Measurements from ENCODE around the gene AUTS2. TPM values are rescaled to one million over a fixed set of nuclear protein-coding genes. Genes with fewer than 3 reads are reported as not detected.

AUTS2 gene
- polyA plus RNA-seq, 1 donor (not counting 4 experiments of a cell fraction or from before 2014, with no cell fraction given) = 4.7 TPM

DNA sequence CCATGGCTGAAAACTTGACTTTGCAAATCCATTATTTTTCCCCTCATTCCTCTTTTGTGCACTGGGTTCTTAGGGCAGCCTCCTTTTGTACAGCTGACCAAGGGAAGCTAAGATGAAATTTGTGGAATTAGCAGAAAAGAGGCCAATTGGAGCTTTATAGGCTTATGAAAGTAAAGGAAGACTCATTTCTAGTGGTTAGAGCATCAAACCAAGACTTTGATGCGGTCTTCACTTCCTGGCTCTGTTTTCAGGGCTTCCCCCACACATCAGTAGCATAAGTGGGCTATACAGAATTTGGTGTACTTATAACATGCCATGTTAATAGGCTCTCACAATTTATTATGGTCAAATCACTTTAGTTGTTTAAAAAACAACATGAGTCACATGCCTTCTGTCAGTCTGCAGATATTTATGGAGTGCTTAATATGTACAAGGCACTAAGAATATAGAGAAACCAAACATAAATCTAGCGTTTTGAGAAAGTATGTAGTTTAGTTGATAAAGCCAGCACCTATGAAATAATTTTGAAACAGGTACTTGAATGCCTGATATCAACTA lies 5.7 kb downstream of the AUTS2 start:
- no peaks in the 10 kb centered on the region for H3K79me2 ChIP-seq (ENCODE audit: control insufficient read depth, insufficient read depth, low read length)
- FAIRE-seq (no peak), DNase-seq (ENCODE audit: low read depth, low spot score) (no peak)
- TF ChIP-seq EZH2 (IDR thresholded peaks at IDR 0.05; ENCODE audit: low read length) = no peak
- TF ChIP-seq, protein P1, sequence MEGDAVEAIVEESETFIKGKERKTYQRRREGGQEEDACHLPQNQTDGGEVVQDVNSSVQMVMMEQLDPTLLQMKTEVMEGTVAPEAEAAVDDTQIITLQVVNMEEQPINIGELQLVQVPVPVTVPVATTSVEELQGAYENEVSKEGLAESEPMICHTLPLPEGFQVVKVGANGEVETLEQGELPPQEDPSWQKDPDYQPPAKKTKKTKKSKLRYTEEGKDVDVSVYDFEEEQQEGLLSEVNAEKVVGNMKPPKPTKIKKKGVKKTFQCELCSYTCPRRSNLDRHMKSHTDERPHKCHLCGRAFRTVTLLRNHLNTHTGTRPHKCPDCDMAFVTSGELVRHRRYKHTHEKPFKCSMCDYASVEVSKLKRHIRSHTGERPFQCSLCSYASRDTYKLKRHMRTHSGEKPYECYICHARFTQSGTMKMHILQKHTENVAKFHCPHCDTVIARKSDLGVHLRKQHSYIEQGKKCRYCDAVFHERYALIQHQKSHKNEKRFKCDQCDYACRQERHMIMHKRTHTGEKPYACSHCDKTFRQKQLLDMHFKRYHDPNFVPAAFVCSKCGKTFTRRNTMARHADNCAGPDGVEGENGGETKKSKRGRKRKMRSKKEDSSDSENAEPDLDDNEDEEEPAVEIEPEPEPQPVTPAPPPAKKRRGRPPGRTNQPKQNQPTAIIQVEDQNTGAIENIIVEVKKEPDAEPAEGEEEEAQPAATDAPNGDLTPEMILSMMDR (optimal IDR thresholded peaks at IDR 0.05 in 1 of 3, IDR thresholded peaks at IDR 0.05 in 1 of 3, conservative IDR thresholded peaks at IDR 0.05 in 1 of 3; ENCODE audit: extremely low read depth in 1 of 3, insufficient read depth in 2 of 3, low read length in 3 of 3) = no peak
- H2AFZ ChIP-seq (ENCODE audit: control insufficient read depth, low read length) = no peak overlapping the region
- no peak overlapping the region for H3K4me2 ChIP-seq (ENCODE audit: control insufficient read depth, extremely low read depth, insufficient read depth, low read depth, low read length)
- no peaks in the 10 kb centered on the region for H3K9me1 ChIP-seq (ENCODE audit: control insufficient read depth, extremely low read depth, insufficient read depth, low read length)
- H3K4me3 ChIP-seq (ENCODE audit: control insufficient read depth in 2 of 3, extremely low read depth in 1 of 3, insufficient read depth in 2 of 3, low read depth in 1 of 3, low read length in 3 of 3) = no peak overlapping the region
- dilution Hi-C loops (cut with MboI; ENCODE audit: extremely low pct_ligation_motif_present, low sequenced_read_pairs) = no loop called here
- H3K9me3 ChIP-seq (ENCODE audit: control insufficient read depth, low read depth, low read length) = no peaks in the 10 kb centered on the region
- H3K9ac ChIP-seq (ENCODE audit: control insufficient read depth, extremely low read depth, insufficient read depth, low read length) = no peak overlapping the region
- H3K4me1 ChIP-seq (ENCODE audit: control insufficient read depth, extremely low read depth, insufficient read depth, low read length) = peaks cover 3% of the 10 kb centered on the region
- H3K27me3 ChIP-seq (ENCODE audit: control insufficient read depth, extremely low read depth, insufficient read depth, low read length) = peaks cover 32% of the 10 kb centered on the region
- no peak overlapping the region for H3K27ac ChIP-seq (ENCODE audit: control insufficient read depth, insufficient read depth, low read length)
- H3K36me3 ChIP-seq (ENCODE audit: control insufficient read depth in 2 of 2, extremely low read depth in 1 of 2, insufficient read depth in 2 of 2, low read length in 2 of 2) = no peaks in the 10 kb centered on the region
- no peaks in the 10 kb centered on the region for H4K20me1 ChIP-seq (ENCODE audit: control insufficient read depth, extremely low read depth, insufficient read depth, low read length)

DNA sequence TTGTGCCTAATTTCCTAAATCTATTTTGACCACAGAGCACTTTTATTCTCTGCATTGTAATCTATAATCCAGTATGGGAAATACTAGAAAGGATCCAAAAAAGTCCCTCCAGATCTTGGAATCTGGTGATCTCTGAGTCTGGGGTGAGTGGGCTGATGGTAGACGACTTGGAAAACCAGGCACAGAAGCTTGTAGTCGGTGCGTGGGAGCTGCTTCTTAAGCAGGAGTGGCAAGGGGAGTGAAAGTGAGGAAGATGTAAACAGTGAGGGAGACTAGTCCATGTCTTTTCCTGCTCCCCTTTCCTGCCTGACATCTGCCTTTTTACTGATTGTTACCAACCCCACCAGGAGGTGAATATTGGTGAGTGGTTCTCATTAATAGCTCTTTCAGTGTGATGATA lies 6.8 kb downstream of the AUTS2 start:
- H3K9me1 ChIP-seq (ENCODE audit: control insufficient read depth, extremely low read depth, insufficient read depth, low read length) = no peaks in the 10 kb centered on the region
- no peak overlapping the region for H2AFZ ChIP-seq (ENCODE audit: control insufficient read depth, low read length)
- DNase-seq (ENCODE audit: low read depth, low spot score) = no peak
- H3K4me2 ChIP-seq (ENCODE audit: control insufficient read depth, extremely low read depth, insufficient read depth, low read depth, low read length) = no peak overlapping the region
- FAIRE-seq = no peak
- no peaks in the 10 kb centered on the region for H4K20me1 ChIP-seq (ENCODE audit: control insufficient read depth, extremely low read depth, insufficient read depth, low read length)
- H3K27me3 ChIP-seq (ENCODE audit: control insufficient read depth, extremely low read depth, insufficient read depth, low read length) = peaks cover 23% of the 10 kb centered on the region
- no peak for TF ChIP-seq EZH2 (IDR thresholded peaks at IDR 0.05; ENCODE audit: low read length)
- TF ChIP-seq, protein P1 (optimal IDR thresholded peaks at IDR 0.05 in 1 of 3, IDR thresholded peaks at IDR 0.05 in 1 of 3, conservative IDR thresholded peaks at IDR 0.05 in 1 of 3; ENCODE audit: extremely low read depth in 1 of 3, insufficient read depth in 2 of 3, low read length in 3 of 3) = no peak
- no peaks in the 10 kb centered on the region for H3K79me2 ChIP-seq (ENCODE audit: control insufficient read depth, insufficient read depth, low read length)
- no peak overlapping the region for H3K4me3 ChIP-seq (ENCODE audit: control insufficient read depth in 2 of 3, extremely low read depth in 1 of 3, insufficient read depth in 2 of 3, low read depth in 1 of 3, low read length in 3 of 3)
- no peaks in the 10 kb centered on the region for H3K4me1 ChIP-seq (ENCODE audit: control insufficient read depth, extremely low read depth, insufficient read depth, low read length)
- no peaks in the 10 kb centered on the region for H3K9me3 ChIP-seq (ENCODE audit: control insufficient read depth, low read depth, low read length)
- dilution Hi-C loops (cut with MboI; ENCODE audit: extremely low pct_ligation_motif_present, low sequenced_read_pairs) = no loop called here
- no peak overlapping the region for H3K9ac ChIP-seq (ENCODE audit: control insufficient read depth, extremely low read depth, insufficient read depth, low read length)
- no peaks in the 10 kb centered on the region for H3K36me3 ChIP-seq (ENCODE audit: control insufficient read depth in 2 of 2, extremely low read depth in 1 of 2, insufficient read depth in 2 of 2, low read length in 2 of 2)
- no peak overlapping the region for H3K27ac ChIP-seq (ENCODE audit: control insufficient read depth, insufficient read depth, low read length)
